ENCODE results near the gene MYH3. TPM values are rescaled to one million over a fixed set of nuclear protein-coding genes. Genes with fewer than 3 reads are reported as not detected.

The MYH3 gene
- total RNA-seq, 1 experiment from 2014 or later = 2.7 TPM

GRCh38 chr17:10683853-10684252 lies 26.7 kb upstream of the MYH3 start:
- no peaks in the 10 kb centered on the region for H3K4me1 Mint-ChIP-seq (ENCODE audit: low read depth, unreplicated experiment)
- CTCF ChIA-PET = interaction anchor here (0.6 to 1.6 kb wide), 2 partner anchors 37 to 987 kb away, joined by 3 to 5 read pairs; no protein-coding TSS in a partner anchor
- H3K36me3 Mint-ChIP-seq (ENCODE audit: insufficient read depth, unreplicated experiment) = peaks cover 10% of the 10 kb centered on the region
- intact Hi-C loops (cut with micrococcal nuclease; ENCODE audit: unreplicated experiment) = no loop called here
- H3K27ac Mint-ChIP-seq (ENCODE audit: unreplicated experiment) = no peak overlapping the region
- TF ChIP-seq CTCF (IDR thresholded peaks at IDR 0.05; ENCODE audit: unreplicated experiment) = peak; percentile 17
- no TSS peak for BruUV-seq (replicated peaks)
- DNase-seq = no peak
- H3K4me3 Mint-ChIP-seq (ENCODE audit: low read depth, unreplicated experiment) = no peak overlapping the region
- H3K9me3 Mint-ChIP-seq (ENCODE audit: low read depth, unreplicated experiment) = no peaks in the 10 kb centered on the region
- no peaks in the 10 kb centered on the region for H3K27me3 Mint-ChIP-seq (ENCODE audit: unreplicated experiment)

- peaks cover 10% of the 10 kb centered on the region for H3K36me3 Mint-ChIP-seq (ENCODE audit: insufficient read depth, unreplicated experiment)
- H3K4me1 Mint-ChIP-seq (ENCODE audit: low read depth, unreplicated experiment) = no peaks in the 10 kb centered on the region
- TF ChIP-seq CTCF (IDR thresholded peaks at IDR 0.05; ENCODE audit: unreplicated experiment) = no peak
- H3K27me3 Mint-ChIP-seq (ENCODE audit: unreplicated experiment) = no peaks in the 10 kb centered on the region
- H3K9me3 Mint-ChIP-seq (ENCODE audit: low read depth, unreplicated experiment) = no peaks in the 10 kb centered on the region
- no peak overlapping the region for H3K27ac Mint-ChIP-seq (ENCODE audit: unreplicated experiment)
- no peak overlapping the region for H3K4me3 Mint-ChIP-seq (ENCODE audit: low read depth, unreplicated experiment)
- intact Hi-C loops (cut with micrococcal nuclease; ENCODE audit: unreplicated experiment) = no loop called here
- CTCF ChIA-PET = interaction anchor here (0.6 kb wide), 1 partner anchor 11 kb away, joined by 6 read pairs; no protein-coding TSS in a partner anchor
- DNase-seq = no peak
- BruUV-seq (replicated peaks) = no TSS peak
These were observed 24.8 kb upstream of the MYH3 start for GRCh38 chr17:10681866-10682446.

GRCh38 chr17:10674704-10675103 lies 17.6 kb upstream of the MYH3 start:
- CTCF ChIA-PET = no interaction called here
- Mint-ChIP-seq H3K4me1 (ENCODE audit: low read depth, unreplicated experiment) (no peaks in the 10 kb centered on the region), H3K4me3 (ENCODE audit: low read depth, unreplicated experiment) (no peak overlapping the region), H3K36me3 (ENCODE audit: insufficient read depth, unreplicated experiment) (peaks cover 4% of the 10 kb centered on the region), H3K27ac (ENCODE audit: unreplicated experiment) (no peak overlapping the region), H3K27me3 (ENCODE audit: unreplicated experiment) (no peaks in the 10 kb centered on the region), H3K9me3 (ENCODE audit: low read depth, unreplicated experiment) (no peaks in the 10 kb centered on the region)
- TF ChIP-seq CTCF (IDR thresholded peaks at IDR 0.05; ENCODE audit: unreplicated experiment) = no peak
- no peak for DNase-seq
- intact Hi-C loops (cut with micrococcal nuclease; ENCODE audit: unreplicated experiment) = no loop called here
- BruUV-seq (replicated peaks) = no TSS peak

- intact Hi-C loops (cut with micrococcal nuclease; ENCODE audit: unreplicated experiment) = no loop called here
- no TSS peak for BruUV-seq (replicated peaks)
- CTCF ChIA-PET = no interaction called here
- Mint-ChIP-seq H3K27me3 (ENCODE audit: unreplicated experiment) (no peaks in the 10 kb centered on the region), H3K4me3 (ENCODE audit: low read depth, unreplicated experiment) (no peak overlapping the region), H3K4me1 (ENCODE audit: low read depth, unreplicated experiment) (no peaks in the 10 kb centered on the region), H3K36me3 (ENCODE audit: insufficient read depth, unreplicated experiment) (peaks cover 4% of the 10 kb centered on the region), H3K27ac (ENCODE audit: unreplicated experiment) (no peak overlapping the region), H3K9me3 (ENCODE audit: low read depth, unreplicated experiment) (no peaks in the 10 kb centered on the region)
- no peak for TF ChIP-seq CTCF (IDR thresholded peaks at IDR 0.05; ENCODE audit: unreplicated experiment)
- no peak for DNase-seq
These were observed 16.2 kb upstream of the MYH3 start for GRCh38 chr17:10673312-10673711.

Data from Calu3 (cell line).